Measurements from ENCODE around the gene GSTCD. TPM values are rescaled to one million over a fixed set of nuclear protein-coding genes. Genes with fewer than 3 reads are reported as not detected.

Gene GSTCD
- total RNA-seq (2022) = 20.5 and 21.3 TPM in 2 replicates
- percentile 74 among the genes with signal in this experiment for Bru-seq, nascent RNA
- BruChase-seq, experiment 1, labeled RNA remaining after a 2-hour chase = percentile 73 among the genes with signal in this experiment
- BruChase-seq, experiment 2, labeled RNA remaining after a 6-hour chase = percentile 70 among the genes with signal in this experiment
- long read RNA-seq, full-length matches to known transcripts = 1 of 14 reads
- long read RNA-seq, partial matches to known transcripts = 5 of 14 reads
- long read RNA-seq, other reads (novel, unspliced or antisense) = 8 of 14 reads

GRCh38 chr4:105708181-105709080 lies at the start of gene GSTCD, which contains the start of gene INTS12:
GSTCD (plus strand) TSS chr4:105708784; CDS start chr4:105717614, 8,830 bp downstream.
INTS12 (minus strand) TSS chr4:105708689; CDS start chr4:105700005, 8,684 bp downstream.
- DNase-seq = peak; percentile 92 to 94
- Mint-ChIP-seq H3K36me3 (ENCODE audit: insufficient read depth, unreplicated experiment) (peaks cover 6% of the 10 kb centered on the region), H3K27me3 (ENCODE audit: insufficient read depth, unreplicated experiment) (no peaks in the 10 kb centered on the region), H3K4me3 (ENCODE audit: unreplicated experiment) (peak within 1 kb of the TSS; percentile 89), H3K27ac (ENCODE audit: unreplicated experiment) (peak within 1 kb of the TSS; percentile 92), H3K9me3 (ENCODE audit: unreplicated experiment) (no peaks in the 10 kb centered on the region), H3K4me1 (ENCODE audit: low read depth, unreplicated experiment) (peaks cover 17% of the 10 kb centered on the region)
- H3K4me3 ChIP-seq (ENCODE audit: low read depth, low read length) = peak within 1 kb of the TSS; percentile 54
- POLR2A ChIA-PET = interaction anchor here (0.6 kb wide), 2 partner anchors 394 to 1539 kb away, joined by 4 read pairs; no protein-coding TSS in a partner anchor
- no peak for TF ChIP-seq CTCF (IDR thresholded peaks at IDR 0.05; ENCODE audit: insufficient read depth in 1 of 2, low read depth in 1 of 2, low read length in 1 of 2, severe bottlenecking in 1 of 2, unreplicated experiment in 1 of 2)
- H3K9me3 ChIP-seq = no peaks in the 10 kb centered on the region
- no TSS peak for BruUV-seq (replicated peaks)
- no peaks in the 10 kb centered on the region for H3K27me3 ChIP-seq (replicated peaks; ENCODE audit: control insufficient read depth, insufficient read depth, low read length)
- intact Hi-C loops (cut with micrococcal nuclease; ENCODE audit: unreplicated experiment) = loop anchor here (2.0 kb wide), 3 partner anchors 114 to 492 kb away; no protein-coding TSS in a partner anchor
- no peaks in the 10 kb centered on the region for H3K36me3 ChIP-seq (ENCODE audit: control insufficient read depth, insufficient read depth, low read length)
- CTCF ChIA-PET = interaction anchor here (0.5 to 1.0 kb wide), 3 partner anchors 122 to 235 kb away, joined by 3 to 5 read pairs (median 3); partner anchors contain the start of genes NPNT and PPA2
- H3K4me1 ChIP-seq = no peaks in the 10 kb centered on the region; the same call in 1 of the 2 replicates

GRCh38 chr4:105659190-105659589 lies 49.4 kb upstream of the GSTCD start:
- H3K9me3 ChIP-seq = no peaks in the 10 kb centered on the region
- no peaks in the 10 kb centered on the region for H3K4me1 Mint-ChIP-seq (ENCODE audit: low read depth, unreplicated experiment)
- H3K36me3 Mint-ChIP-seq (ENCODE audit: insufficient read depth, unreplicated experiment) = no peaks in the 10 kb centered on the region
- no TSS peak for BruUV-seq (replicated peaks)
- DNase-seq = no peak
- H3K4me3 ChIP-seq (ENCODE audit: low read depth, low read length) = no peak overlapping the region
- no peak overlapping the region for H3K4me3 Mint-ChIP-seq (ENCODE audit: unreplicated experiment)
- intact Hi-C loops (cut with micrococcal nuclease; ENCODE audit: unreplicated experiment) = no loop called here
- no peaks in the 10 kb centered on the region for H3K36me3 ChIP-seq (ENCODE audit: control insufficient read depth, insufficient read depth, low read length)
- H3K4me1 ChIP-seq = no peaks in the 10 kb centered on the region
- no peaks in the 10 kb centered on the region for H3K27me3 Mint-ChIP-seq (ENCODE audit: insufficient read depth, unreplicated experiment)
- ChIA-PET POLR2A (no interaction called here), CTCF (no interaction called here)
- H3K9me3 Mint-ChIP-seq (ENCODE audit: unreplicated experiment) = no peaks in the 10 kb centered on the region
- TF ChIP-seq CTCF (IDR thresholded peaks at IDR 0.05; ENCODE audit: insufficient read depth in 1 of 2, low read depth in 1 of 2, low read length in 1 of 2, severe bottlenecking in 1 of 2, unreplicated experiment in 1 of 2) = no peak
- H3K27me3 ChIP-seq (replicated peaks; ENCODE audit: control insufficient read depth, insufficient read depth, low read length) = no peaks in the 10 kb centered on the region
- H3K27ac Mint-ChIP-seq (ENCODE audit: unreplicated experiment) = no peak overlapping the region

- Histone ChIP-seq H3K27me3 (replicated peaks; ENCODE audit: control insufficient read depth, insufficient read depth, low read length) (no peaks in the 10 kb centered on the region), H3K4me1 (no peaks in the 10 kb centered on the region), H3K4me3 (ENCODE audit: low read depth, low read length) (no peak overlapping the region), H3K9me3 (no peaks in the 10 kb centered on the region), H3K36me3 (ENCODE audit: control insufficient read depth, insufficient read depth, low read length) (no peaks in the 10 kb centered on the region)
- Mint-ChIP-seq H3K27me3 (ENCODE audit: insufficient read depth, unreplicated experiment) (no peaks in the 10 kb centered on the region), H3K4me1 (ENCODE audit: low read depth, unreplicated experiment) (no peaks in the 10 kb centered on the region), H3K36me3 (ENCODE audit: insufficient read depth, unreplicated experiment) (no peaks in the 10 kb centered on the region), H3K27ac (ENCODE audit: unreplicated experiment) (no peak overlapping the region), H3K9me3 (ENCODE audit: unreplicated experiment) (no peaks in the 10 kb centered on the region), H3K4me3 (ENCODE audit: unreplicated experiment) (no peak overlapping the region)
- POLR2A ChIA-PET = no interaction called here
- CTCF ChIA-PET = no interaction called here
- no peak for DNase-seq
- no peak for TF ChIP-seq CTCF (IDR thresholded peaks at IDR 0.05; ENCODE audit: insufficient read depth in 1 of 2, low read depth in 1 of 2, low read length in 1 of 2, severe bottlenecking in 1 of 2, unreplicated experiment in 1 of 2)
- no TSS peak for BruUV-seq (replicated peaks)
- intact Hi-C loops (cut with micrococcal nuclease; ENCODE audit: unreplicated experiment) = no loop called here
Observed at GRCh38 chr4:105661028-105661427, 47.6 kb upstream of the GSTCD start.
